Stimulated activated CD8-positive, alpha-beta memory T cell treated with anti-CD3 and anti-CD28 coated beads, Interleukin-4, amount 100 ng/mL, for 1 hour (primary cell): ENCODE measurements around the gene MED9.
"Not testable (repeated sequence)": the region's sequence is repeated elsewhere in the genome, so short reads cannot be mapped to it uniquely, and the experiment has no call there.

Experiments used
- DNase-seq, 2 donors: peaks; one replicate each; pipeline ENCODE4 v3.0.0-alpha.2; 2020; ENCODE audit warnings: low read depth in 2 of 2, low spot score in 1 of 2

Gene MED9

DNA sequence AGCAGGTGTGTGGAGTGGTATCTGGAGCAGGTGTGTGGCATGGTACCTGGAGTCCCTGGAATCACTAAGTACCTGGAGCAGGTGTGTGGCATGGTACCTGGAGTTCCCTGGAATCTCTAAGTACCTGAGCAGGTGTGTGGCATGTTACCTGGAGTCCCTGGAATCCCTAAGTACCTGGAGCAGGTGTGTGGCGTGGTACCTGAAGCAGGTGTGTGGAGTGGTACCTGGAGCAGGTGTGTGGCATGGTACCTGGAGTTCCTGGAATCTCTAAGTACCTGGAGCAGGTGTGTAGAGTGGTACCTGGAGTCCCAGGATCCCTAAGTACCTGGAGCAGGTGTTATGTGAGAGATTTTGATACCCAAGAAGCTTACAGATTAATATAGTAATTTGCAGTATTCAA lies 22.1 kb upstream of the MED9 start:
- not testable (repeated sequence) for DNase-seq

GRCh38 chr17:17455173-17455572 lies 21.6 kb upstream of the MED9 start:
- DNase-seq: no peak

GRCh38 chr17:17456251-17456650 lies 20.5 kb upstream of the MED9 start:
- no peak for DNase-seq

GRCh38 chr17:17457680-17458079 lies 19.1 kb upstream of the MED9 start:
- no peak for DNase-seq

- DNase-seq: no peak
Measured at GRCh38 chr17:17460038-17460437, 16.8 kb upstream of the MED9 start.

GRCh38 chr17:17462048-17462824 lies 14.6 kb upstream of the MED9 start:
- DNase-seq: no peak

- DNase-seq: no peak
Measured at GRCh38 chr17:17463821-17464220, 13.0 kb upstream of the MED9 start.

DNA sequence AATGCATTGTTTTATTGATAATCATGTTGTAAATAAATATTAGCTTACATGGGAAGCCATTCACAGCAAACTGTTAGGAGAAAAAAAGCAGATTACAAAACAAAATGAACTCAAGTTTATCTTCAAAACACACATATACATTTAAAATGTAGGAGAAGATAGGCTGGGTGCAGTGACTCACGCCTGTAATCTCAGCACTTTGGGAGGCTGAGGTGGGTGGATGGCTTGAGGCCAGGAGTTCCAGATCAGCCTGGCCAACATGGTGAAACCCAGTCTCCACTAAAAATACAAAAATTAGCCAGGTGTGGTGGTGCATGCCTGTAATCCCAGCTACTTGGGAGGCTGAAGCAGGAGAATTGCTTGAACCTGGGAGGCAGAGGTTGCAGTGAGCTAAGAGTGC lies 10.9 kb upstream of the MED9 start:
- not testable (repeated sequence) for DNase-seq

GRCh38 chr17:17466511-17466910 lies 10.3 kb upstream of the MED9 start:
- no peak for DNase-seq

- no peak for DNase-seq
Measured at GRCh38 chr17:17467016-17467415, 9.8 kb upstream of the MED9 start.

GRCh38 chr17:17467720-17468119 lies 9.1 kb upstream of the MED9 start:
- DNase-seq: no peak

GRCh38 chr17:17468217-17469010 lies 8.4 kb upstream of the MED9 start:
- no peak for DNase-seq

GRCh38 chr17:17469358-17469757 lies 7.4 kb upstream of the MED9 start:
- no peak for DNase-seq

- no peak for DNase-seq
Measured at GRCh38 chr17:17469996-17470395, 6.8 kb upstream of the MED9 start.

DNA sequence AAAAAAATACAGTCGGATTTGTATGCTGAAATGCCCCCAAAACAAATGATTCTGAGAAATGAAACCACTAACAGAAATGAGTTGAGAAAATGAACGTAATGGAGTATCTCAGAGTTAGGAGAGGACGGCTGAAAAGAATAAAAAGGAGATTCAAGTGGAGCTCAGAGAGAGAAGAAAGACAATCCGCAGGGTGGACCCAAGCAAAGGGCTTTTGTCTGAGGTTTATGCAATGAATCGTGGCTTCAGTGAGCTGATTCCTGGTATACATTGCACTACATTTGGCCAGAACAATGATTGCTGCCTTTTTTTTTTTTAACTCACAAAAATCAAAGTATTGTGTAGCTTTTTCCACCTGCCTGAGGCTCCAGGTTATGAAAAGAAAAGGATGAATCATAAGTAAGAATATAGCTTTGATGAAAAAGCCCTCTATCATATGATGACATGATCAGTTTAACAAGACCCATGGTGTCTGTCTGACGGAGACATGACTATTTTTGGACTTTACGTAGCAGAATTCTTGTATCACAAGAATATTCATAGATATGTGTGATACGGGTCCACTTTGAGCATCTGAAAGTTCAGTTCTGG lies 4.4 kb upstream of the MED9 start:
- DNase-seq: no peak

DNA sequence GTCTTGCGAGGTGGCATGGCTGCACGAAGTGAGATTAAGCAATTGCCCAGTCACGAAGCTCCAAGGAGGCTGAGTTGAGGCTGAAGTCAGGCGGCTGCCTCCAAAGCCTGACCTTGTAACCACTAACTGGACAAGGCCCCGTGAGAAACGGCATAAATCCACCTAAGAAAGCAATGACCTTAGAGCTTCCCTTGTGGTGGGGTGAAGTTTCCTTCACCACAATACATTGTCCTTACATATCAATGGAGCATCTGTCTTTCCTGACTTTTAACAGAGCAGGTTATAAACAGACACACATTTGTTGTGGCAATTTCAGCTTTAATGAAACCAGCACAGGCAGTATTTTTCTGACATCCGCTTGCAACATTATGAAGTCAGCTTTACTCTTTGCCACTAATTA lies 2.5 kb upstream of the MED9 start:
- no peak for DNase-seq

DNA sequence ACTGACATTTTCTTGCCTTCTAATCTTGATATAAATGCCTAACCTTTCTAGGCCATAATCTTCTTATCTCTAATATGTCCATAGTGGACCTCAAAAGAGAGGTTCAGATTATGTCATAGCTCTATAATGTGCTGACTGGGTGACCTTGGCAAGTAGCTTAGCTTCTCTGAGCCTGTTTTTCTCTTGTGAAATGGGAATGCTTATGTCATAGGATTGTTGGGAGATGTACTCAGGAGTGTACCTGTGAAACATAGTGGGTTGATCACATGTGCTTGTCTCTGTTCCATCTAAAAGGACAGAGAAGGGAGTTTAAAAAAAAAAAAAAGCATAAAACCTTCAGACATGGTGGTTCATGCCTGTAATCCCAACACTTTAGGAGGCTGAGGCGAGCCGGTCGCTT lies 2.4 kb downstream of the MED9 start:
- no peak for DNase-seq

DNA sequence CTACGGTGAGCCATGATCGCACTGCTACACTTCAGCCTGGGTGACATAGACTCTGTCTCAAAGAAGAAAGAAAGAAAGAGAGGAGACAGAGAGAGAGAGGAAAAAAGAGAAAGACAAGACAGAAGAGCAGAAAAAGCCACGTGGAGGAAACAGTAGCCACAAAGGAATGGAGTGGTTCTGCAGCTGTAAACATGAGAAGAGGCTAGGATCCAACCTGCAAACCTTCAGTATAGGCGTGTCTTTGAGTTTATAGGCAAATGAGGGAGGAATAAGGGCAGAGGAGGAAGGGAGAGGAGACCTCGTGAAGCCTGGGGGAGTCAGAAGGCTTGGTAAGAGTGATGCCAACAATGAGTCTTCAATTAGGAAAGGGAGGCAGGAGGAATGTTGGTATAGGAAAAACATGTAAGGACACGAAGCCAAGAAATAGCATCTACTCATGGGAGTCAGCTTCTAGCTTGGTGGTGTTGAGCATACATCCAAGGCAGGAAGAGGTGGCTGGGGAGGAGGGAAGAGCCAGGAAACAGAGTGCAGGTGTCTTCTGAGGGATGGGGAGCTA lies 3.9 kb downstream of the MED9 start:
- no peak for DNase-seq

DNA sequence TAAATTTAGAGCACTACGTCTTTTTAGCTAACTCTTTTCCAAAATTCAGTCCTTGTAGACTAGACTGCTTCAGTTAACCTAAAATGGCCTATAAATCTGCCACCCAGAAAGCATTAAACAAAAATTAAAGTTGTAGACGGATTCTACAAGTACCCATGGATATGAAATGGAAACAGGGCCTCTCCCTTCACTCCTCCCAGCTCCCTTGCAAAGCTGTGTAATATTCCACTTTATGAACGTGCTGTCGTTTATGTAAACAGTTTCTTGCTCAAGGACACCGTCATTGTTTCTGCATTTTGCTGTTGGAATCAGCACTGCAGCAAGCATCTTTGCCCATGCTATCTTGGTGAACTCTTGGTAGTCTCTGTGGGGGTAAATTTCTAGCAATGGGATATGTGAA lies 5.1 kb downstream of the MED9 start:
- DNase-seq: no peak

GRCh38 chr17:17484451-17484899 lies 7.7 kb downstream of the MED9 start:
- no peak for DNase-seq

DNA sequence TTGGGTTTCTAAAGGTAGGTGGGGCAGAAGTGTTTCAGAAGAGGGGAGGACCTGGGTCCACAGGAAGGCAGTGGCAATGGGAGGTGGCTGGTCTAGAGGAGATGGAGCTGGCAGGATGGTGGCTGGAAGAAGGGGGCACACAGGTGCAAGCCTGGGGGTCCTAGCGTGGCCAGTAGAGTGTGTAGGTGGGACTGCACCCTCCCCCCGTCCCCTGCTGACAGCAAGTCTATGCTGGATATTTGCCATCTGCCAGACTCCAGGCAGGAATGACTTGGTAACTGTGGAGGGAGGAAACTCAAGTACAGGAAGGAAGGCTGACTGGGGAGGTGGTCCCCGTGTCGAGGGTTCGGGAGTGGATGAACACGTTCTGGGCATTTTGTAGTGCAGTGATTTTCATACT lies 8.6 kb downstream of the MED9 start:
- no peak for DNase-seq

GRCh38 chr17:17486416-17486815 lies 9.6 kb downstream of the MED9 start:
- DNase-seq: not testable (repeated sequence)
